Right lobe of liver (tissue), 4 donors: ENCODE measurements around the gene KCNH2.

Experiments used
- CTCF ChIP-seq, 4 donors: fragments of 200-600 bp in 3 of 4; fragments of 450-650 bp in 1 of 4; IDR thresholded peaks; one replicate each; pipeline versions ENCODE4 v1.5.1 to v1.8.0; 2016 to 2022; ENCODE audit warnings: antibody characterized with exemption in 4 of 4, mild to moderate bottlenecking in 2 of 4
- POLR2A ChIP-seq: fragments of 450-650 bp; IDR thresholded peaks from one replicate; pipeline ENCODE4 v1.6.1; 2017; ENCODE audit warnings: antibody characterized with exemption, mild to moderate bottlenecking
- donor health status: DM: no; HTN: no; CAD: no.
- donor health status: DM: no; HTN: no; CAD: no.
- donor health status: DM: no; HTN: yes; CAD: no.

GRCh38 chr7:150973571-150974451 lies 4.3 kb downstream of the KCNH2 start:
- TF ChIP-seq CTCF (IDR thresholded peaks at IDR 0.05) (no peak), POLR2A (no peak)
